Activated naive CD4-positive, alpha-beta T cell treated with anti-CD3 and anti-CD28 coated beads, Interleukin-2, amount 50 U/mL, for 72 hours (primary cell): ENCODE results near the gene SNCB. TPM values are rescaled to one million over a fixed set of nuclear protein-coding genes. Genes with fewer than 3 reads are reported as not detected.

ENCODE experiments used
- ATAC-seq, 2 donors: fragments of 150-1000 bp; cut with Tn5 transposase; 2 replicates each; pipeline ENCODE4 v1.10.0; 2021; ENCODE audit warnings: mild to moderate bottlenecking in 2 of 2, moderate library complexity in 2 of 2
- DNase-seq, 2 donors: peaks; one replicate each; pipeline ENCODE4 v3.0.0; 2021 to 2022; ENCODE audit warnings: low spot score in 2 of 2
- H3K27ac Mint-ChIP-seq, 2 donors: one replicate each; pipeline ENCODE4 v1.8.0; 2022; ENCODE audit warnings: mild to moderate bottlenecking in 2 of 2, mixed read lengths in 2 of 2
- H3K36me3 Mint-ChIP-seq, 2 donors: one replicate each; pipeline ENCODE4 v1.8.0; 2022; ENCODE audit warnings: mixed read lengths in 2 of 2
- H3K9me3 Mint-ChIP-seq, 2 donors: one replicate each; pipeline ENCODE4 v1.8.0; 2022; ENCODE audit warnings: mixed read lengths in 2 of 2
- total RNA-seq, 2 donors: library from RNA; stranded (reverse); gene quantifications; one replicate each; pipeline ENCODE4 v1.2.3, GENCODE V29; 2022

SNCB gene
- 1 to 10 TPM in 1 of 2 donors, not detected in 1; 1.2 TPM for total RNA-seq

DNA sequence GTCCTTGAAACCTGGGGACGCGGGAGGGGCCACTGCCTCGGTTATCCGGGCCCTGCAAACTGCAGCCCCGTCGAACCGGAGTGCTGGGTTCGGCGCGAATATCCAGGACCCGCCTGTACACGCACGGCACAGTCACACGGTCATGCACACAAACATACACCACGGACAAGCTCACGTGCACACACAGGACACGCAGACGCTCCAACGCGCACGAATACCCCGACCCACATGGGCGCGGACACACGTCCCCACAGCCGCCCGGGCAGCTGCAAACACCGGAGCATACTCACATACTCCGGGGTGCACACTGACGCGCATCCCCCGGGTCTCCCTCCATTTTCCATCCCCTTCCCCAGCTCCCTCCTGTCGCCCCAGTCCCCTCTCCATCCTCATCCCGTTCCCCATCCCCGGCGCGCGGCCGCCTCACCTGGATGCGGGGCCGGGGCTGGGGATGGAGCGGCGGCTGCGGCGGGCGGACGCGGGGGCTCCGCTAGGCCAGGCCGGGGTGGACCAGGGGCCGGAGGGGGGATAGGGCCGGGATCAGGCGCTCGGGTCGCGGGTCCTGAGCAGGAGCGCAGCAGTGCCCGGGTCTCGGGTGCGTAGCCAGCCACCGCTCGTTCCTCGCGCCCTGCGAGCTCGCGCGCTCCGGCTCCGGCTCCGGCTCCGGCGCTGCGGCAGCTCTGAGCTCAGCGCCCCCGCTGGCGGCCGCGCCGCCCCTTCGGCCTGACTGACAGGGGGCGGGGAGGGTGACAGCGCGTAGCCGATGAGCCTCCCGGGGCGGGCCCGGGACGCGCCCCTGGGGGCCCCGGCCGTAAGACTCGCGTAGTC, at the start of gene SNCB, which contains the start of gene EIF4E1B:
TSS of gene SNCB (minus strand) at position 682 of the 828 bp plus-strand sequence. CDS start 880 bp downstream, outside the sequence.
TSS of gene EIF4E1B (plus strand) at position 823 of the 828 bp plus-strand sequence. CDS start 12,113 bp downstream, outside the sequence.
- DNase-seq (peak in 1 of 2 donors; percentile 79), ATAC-seq (peak; percentile 73 to 99)
- Mint-ChIP-seq H3K9me3 (no peaks in the 10 kb centered on the region), H3K36me3 (no peaks in the 10 kb centered on the region), H3K27ac (no peak within 1 kb of the TSS)

DNA sequence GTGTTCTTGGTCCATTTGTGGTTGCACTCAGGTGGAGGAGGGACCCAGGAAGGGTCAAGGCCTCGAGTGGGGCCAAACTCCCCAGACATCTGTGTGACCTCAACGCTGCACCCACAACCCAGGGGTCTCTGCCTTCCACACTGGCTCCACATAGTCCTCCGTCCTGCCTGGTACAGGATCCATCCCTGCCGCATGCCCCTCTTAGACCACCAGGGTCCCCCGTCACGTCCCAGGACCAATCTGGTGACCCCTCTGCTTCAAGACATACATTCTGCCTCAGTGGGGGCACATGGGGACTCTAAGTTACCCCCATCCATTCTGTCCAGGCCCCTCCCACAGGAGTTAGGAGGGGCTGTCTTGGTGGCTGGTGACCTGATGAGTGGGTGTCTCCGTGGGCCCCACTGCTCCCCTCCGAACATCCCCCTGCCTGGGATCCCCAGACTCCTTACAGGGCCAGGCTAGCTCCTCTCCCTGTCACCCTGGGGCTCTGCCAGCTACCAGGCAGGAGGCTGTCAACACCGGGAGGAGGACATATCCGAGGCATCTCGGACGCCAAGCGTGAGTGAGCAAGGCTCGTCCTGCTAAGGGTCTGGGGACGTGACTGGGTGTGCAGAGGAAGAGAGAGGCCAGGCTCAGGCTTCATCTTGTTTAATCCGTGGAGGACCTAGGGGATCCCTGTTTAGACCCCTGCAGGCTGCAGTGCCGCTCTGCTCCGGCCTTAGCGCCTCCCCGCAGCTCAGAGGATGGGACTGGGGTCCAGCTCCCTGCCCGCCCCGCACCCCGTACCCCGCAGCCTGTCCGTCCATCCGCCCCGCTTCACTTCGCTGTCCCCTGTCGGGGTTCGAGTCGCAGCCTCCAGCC, 49.3 kb upstream of the SNCB start:
- ATAC-seq (no peak), DNase-seq (no peak)
- peaks cover 4 to 6% of the 10 kb centered on the region in 2 donors for H3K9me3 Mint-ChIP-seq
- H3K36me3 Mint-ChIP-seq = peaks cover 6 to 7% of the 10 kb centered on the region in 2 donors
- H3K27ac Mint-ChIP-seq = no peak overlapping the region

DNA sequence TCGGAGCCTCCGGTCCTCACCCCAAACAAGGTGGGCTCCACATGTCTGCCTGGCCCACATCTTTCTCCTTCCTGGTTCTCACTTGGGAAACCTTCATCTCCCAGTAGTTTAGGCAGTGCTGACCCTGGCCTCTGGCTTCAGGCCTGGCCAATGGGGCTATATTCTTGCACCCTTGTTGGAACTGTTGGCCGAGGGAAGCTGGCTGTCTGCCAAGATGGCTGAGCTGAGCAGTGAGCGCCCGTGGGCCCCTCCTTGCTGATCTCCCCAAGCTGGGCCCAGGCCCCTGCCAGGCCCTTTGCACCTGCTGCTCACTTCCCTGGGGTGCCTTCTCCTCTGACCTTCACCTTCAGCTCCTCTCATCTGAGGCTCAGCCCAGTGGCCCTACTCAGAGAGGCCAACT, 48.2 kb upstream of the SNCB start:
- Mint-ChIP-seq H3K27ac (no peak overlapping the region), H3K9me3 (no peaks in the 10 kb centered on the region), H3K36me3 (peaks cover 0 to 1% of the 10 kb centered on the region in 2 donors)
- ATAC-seq (no peak), DNase-seq (no peak)

DNA sequence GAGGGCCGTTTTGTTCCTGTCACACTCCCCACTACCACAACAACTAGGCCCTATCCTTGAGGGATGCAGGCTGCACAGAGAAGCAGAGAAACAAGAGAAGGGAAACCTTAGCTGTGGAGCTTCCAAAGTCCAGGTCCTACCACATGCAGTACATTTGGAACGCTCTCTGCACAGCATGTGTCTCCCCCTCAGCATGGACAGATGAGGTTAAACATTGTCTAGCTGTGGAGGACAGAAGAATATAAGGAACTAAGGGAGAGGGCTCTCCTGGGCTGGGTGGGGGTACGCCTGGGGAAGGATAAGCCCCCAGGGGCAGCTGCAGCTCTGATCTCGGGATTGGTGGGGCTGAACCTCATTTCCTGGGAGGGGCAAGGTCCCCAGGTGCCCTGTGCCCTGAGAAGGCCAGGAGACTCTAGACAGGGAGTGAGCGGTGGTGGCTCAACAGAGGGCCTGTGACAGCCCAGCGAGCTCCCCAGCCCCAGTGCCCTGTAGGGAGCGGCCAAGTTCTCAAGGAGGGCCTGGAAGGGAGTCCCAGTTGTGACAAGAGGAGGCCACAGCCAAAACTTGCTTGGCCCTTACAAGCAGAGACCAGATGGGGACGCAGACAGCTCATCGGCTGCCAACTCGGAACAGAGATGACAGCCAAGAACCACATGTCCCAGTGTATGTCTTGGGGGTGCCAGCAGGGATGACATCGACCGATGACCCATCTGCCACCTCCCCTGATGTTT, 47.0 kb upstream of the SNCB start:
- Mint-ChIP-seq H3K36me3 (no peaks in the 10 kb centered on the region), H3K27ac (peak overlapping the region in 1 of 2 donors; percentile 7), H3K9me3 (no peaks in the 10 kb centered on the region)
- ATAC-seq (no peak), DNase-seq (no peak)

DNA sequence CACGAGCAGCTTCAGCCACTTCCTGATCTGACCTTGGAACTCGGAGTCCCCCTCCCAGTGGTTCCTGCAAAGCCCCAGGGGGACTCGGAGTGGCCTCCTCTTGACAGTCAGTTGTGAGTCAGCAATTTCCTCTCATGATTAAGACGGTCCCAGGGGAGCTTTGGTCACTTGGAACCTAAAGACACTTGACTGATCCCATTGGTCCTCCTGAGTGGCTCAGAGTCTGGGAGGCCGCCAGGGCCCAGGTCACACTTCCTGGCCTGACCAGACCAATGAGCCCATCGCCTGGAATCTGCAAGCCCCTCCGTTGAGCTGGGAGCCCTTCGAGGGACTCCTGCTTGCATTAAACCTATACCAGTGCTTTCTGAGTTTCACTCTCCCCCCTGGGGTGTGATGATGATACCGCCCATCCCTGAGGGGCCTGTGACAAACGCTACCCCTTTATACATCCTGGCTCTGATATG, 46.1 kb upstream of the SNCB start:
- no peaks in the 10 kb centered on the region for H3K36me3 Mint-ChIP-seq
- DNase-seq (no peak), ATAC-seq (no peak)
- no peaks in the 10 kb centered on the region for H3K9me3 Mint-ChIP-seq
- H3K27ac Mint-ChIP-seq = no peak overlapping the region

DNA sequence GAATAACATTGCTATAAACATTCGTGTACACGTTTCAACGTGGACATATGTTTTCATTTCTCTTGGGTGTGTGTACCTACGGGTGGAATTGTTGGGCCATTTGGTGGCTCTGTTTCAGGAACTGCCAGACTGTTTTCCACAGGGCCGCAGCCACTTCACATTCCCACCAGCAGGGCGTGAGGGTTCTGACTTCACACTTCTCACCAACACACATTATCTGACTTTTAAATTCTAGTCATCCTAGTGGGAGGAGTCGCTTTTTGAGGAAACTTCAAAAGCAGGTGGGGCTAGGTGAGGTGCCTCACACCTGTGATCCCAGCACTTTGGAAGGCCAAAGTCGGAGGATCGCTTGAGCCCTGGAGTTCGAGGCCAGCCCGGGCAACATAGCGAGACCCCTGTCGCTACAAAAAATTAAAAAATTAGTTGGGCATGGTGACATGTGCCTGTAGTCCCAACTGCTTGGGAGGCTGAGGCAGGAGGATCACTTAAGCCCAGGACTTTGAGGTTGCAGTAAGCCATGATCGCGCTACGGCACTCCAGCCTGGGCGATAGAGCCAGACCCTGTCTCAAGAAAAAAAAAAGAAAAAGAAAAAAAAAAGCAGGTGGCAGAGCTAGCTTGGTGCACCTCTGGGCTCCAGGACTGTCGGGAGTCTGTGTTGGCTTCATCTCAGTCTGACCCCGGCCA, 45.5 kb upstream of the SNCB start:
- ATAC-seq = no peak
- Mint-ChIP-seq H3K27ac (no peak overlapping the region), H3K36me3 (no peaks in the 10 kb centered on the region), H3K9me3 (no peaks in the 10 kb centered on the region)
- DNase-seq = no peak

DNA sequence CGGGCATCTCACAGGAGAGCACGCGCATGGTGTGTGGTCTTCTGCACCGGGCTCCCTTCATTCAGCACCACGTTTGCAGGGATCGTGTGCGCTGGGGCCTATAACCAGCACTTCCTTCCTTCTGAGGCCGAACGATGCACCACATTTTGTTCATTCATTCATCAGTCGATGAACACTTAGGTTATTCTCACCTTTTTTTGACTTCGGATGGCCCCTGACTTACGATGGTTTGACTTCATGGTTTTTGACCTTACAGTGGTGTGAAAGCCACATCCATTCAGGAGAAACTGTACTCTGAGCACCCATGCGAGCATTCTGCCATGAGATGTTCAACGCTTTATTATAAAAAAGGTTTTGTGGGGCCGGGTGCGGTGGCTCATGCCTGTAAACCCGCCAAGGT, 44.5 kb upstream of the SNCB start:
- H3K36me3 Mint-ChIP-seq = no peaks in the 10 kb centered on the region
- H3K27ac Mint-ChIP-seq = no peak overlapping the region
- DNase-seq (no peak), ATAC-seq (no peak)
- no peaks in the 10 kb centered on the region for H3K9me3 Mint-ChIP-seq

DNA sequence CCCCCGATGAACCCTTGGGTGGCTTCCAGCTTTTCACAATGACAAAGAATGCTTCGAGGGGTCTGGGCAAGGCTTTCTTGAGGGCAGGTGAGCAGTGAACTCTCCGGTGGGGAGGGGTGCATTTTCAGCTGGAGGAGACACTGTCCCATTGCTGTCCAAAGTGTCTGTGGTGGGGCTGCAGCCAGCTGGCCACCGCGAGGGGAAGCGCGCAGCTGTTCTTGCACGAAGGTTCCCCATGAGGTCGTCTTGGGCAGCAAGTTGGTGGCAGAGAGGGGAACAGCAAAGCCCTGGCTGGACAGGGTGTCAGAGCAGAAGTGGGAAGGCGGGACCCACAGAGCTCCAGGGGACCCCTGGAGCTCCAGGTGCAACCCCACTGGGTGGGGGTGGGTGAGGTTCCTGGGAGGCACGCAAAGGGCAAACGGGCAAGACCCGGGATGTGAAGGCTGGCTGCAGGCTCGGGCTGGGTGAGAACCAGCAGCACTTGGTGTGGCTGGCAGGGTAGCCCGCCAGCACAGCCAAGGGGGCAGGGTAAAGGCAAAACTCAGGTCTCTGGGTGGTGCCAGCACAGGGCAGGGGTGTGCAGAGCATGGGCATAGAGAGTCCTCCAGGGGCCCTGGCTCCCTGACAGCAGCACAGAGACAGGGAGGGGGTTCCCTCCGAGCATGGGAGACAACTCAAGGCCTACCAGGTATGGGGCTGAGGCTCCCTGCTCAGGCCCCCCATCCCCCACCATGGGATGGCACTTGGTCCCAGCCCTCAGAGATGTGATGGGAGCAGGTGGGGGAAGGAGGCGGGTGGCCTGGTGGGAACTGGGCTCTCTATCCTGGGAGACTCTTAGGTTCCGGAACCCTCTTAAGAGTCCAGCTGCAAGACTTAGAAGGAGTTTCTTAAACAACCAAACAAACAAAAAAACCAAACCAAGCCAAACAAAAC, 43.6 kb upstream of the SNCB start:
- peak overlapping the region in 1 of 2 donors; percentile 68 for H3K27ac Mint-ChIP-seq
- H3K36me3 Mint-ChIP-seq = no peaks in the 10 kb centered on the region
- no peaks in the 10 kb centered on the region for H3K9me3 Mint-ChIP-seq
- DNase-seq (no peak), ATAC-seq (no peak)

DNA sequence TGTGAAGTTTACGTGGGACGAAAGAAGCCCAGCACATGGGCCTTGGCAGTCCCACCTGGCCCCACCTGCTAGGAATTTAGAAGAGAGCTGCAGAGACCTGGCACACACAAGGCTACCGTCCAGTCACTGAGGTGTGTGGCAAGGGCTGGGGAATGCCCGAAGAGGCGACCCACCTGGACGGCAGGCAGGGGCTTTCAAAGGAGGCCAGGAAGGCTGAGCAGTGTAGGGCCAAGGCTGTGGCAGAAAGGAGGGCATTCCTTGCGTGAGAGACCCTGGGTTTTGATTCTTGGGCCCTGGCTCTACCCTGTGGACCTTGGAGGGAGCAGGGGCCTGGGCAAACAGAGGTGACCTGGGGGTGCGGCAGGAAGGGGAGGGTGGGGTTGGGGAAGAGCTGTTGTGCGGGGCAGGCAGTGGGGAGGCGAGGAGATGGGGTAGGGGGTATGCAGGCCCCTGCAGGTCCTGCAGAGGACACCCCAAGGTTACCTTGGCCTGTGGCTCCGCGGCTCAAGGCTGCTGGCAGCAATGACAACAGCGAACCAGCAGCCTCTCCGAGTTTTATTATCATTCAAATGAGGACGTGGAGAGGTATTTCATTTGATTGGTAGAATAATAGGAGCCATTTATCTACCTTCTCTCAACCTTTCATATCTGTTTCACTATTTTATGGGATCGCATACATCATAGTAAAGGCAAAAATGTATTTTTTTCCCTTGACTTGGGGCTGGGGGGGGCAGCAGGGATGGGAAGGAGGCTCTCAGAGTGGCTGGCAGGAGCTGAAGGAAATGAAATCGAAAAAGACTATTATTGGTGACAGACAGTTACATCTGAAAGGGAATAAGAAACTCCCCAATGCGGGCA, 41.8 kb upstream of the SNCB start:
- no peaks in the 10 kb centered on the region for H3K9me3 Mint-ChIP-seq
- no peak for ATAC-seq

DNA sequence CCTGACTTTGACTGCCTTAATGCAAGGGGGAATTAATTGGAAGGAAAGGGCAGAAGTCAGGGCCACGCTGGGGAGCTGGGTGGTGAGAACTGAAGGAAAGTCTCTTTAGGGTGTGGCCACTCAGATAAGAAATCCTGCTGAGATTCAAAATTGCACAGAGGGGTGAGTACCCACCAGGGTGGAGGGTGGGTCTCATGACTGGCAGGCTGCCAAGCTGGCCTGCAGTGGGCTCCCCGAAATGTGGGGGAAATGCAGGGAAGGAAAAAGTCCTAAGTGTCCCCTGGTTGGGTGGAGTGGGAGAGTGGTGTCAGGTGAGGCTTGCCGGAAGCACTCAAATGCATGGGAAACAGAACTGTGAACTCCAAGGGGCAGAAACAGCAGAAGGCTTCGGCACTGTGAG, 41.1 kb upstream of the SNCB start:
- no peak for DNase-seq
- no peaks in the 10 kb centered on the region for H3K9me3 Mint-ChIP-seq
- no peaks in the 10 kb centered on the region for H3K36me3 Mint-ChIP-seq
- ATAC-seq = no peak
- H3K27ac Mint-ChIP-seq = peak overlapping the region in 1 of 2 donors; percentile 17

More for the DNA sequence above, 41.8 kb upstream of the SNCB start:
- Mint-ChIP-seq H3K27ac (no peak overlapping the region), H3K36me3 (no peaks in the 10 kb centered on the region)
- DNase-seq = no peak

DNA sequence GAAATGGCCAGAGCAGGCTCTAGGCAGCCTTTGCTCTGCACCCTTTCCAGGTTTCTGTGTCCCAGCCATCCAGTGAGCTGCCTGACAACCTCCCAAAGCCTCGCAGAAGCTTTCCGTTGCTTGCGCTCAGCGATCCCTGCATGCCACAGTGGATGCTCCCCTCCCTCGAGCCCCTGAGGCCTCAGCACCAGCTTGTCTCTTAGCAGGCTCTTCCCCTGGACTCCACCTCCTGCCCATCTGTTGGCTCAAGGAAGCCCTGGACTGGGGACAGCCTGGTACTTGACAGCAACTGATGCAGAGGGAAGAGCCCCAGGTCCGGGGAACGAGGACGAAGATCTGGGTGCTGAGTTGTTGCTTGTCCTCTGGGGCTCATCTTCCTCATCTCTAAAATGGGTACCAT, 40.1 kb upstream of the SNCB start:
- no peaks in the 10 kb centered on the region for H3K36me3 Mint-ChIP-seq
- no peaks in the 10 kb centered on the region for H3K9me3 Mint-ChIP-seq
- DNase-seq (no peak), ATAC-seq (no peak)
- H3K27ac Mint-ChIP-seq = no peak overlapping the region

DNA sequence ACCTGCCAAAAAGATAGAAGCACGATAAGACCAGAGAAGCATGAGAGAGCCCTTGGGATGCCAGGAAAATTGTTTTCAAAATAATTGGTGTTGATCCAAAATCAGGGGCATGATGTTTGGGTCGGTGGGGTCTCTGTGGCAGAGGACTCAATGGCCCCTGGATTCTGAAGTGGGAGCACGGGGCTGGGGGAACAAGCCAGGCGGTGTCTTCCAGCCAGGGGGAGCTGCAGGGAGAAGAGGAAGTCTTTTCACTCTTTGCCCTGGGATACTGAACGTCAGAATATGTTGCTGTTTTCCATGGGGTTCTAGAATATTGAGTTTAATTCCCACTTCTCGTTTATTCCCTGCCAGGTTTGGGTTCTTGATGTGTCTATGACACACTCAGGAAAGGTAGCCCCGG, 37.3 kb upstream of the SNCB start:
- H3K36me3 Mint-ChIP-seq = no peaks in the 10 kb centered on the region
- H3K9me3 Mint-ChIP-seq = no peaks in the 10 kb centered on the region
- H3K27ac Mint-ChIP-seq = no peak overlapping the region
- DNase-seq = no peak
- no peak for ATAC-seq

DNA sequence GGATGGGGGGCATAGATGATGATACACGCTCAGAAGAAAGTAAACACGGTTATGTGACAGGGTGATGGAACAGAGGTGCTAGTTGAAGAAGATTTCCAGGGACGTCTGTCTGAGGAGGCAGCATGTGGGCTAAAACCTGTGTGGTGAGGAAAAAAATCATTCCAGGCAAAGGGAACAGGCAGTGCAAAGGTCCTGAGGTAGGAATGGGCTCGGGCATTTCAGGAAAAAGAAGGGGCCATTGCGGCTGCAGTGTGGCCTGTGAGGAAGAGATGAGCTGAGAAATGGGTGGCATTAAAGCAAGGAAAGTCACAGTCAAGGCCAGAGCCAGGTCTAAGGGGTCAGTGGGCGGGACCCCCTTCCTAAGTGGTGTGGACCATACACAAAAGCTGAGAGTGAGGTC, 35.2 kb upstream of the SNCB start:
- ATAC-seq (no peak), DNase-seq (no peak)
- Mint-ChIP-seq H3K27ac (no peak overlapping the region), H3K36me3 (no peaks in the 10 kb centered on the region), H3K9me3 (no peaks in the 10 kb centered on the region)

DNA sequence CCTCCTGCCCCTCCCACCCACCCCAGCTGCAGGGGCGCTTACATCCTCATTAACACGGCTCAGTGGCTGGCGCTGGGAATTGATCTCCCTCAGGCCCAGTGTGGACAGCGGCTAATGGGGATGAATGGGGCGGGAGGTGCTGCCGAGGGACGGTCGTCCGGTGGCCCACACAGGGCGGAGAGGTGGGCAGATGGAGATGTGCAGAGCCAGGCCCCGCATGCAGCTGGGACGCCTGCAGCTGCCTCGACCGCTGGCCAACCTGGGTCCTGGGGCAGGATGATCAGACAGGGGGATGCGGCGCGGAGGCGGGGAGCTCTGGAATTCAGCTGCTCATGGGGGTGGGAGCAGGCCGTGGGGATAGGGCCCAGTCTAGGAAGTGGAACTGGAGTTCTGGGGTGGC, 34.6 kb upstream of the SNCB start:
- DNase-seq (no peak), ATAC-seq (no peak)
- H3K27ac Mint-ChIP-seq = no peak overlapping the region
- H3K9me3 Mint-ChIP-seq = no peaks in the 10 kb centered on the region
- no peaks in the 10 kb centered on the region for H3K36me3 Mint-ChIP-seq
